Endometrial microvascular endothelial cells (primary cell): ENCODE data around the gene PIGC. TPM values are rescaled to one million over a fixed set of nuclear protein-coding genes. Genes with fewer than 3 reads are reported as not detected.

Experiments
- in situ Hi-C: cut with HindIII; loops from 2 replicates; pipeline ENCODE4 v1.10.0; 2017; ENCODE audit warnings: low sequenced_read_pairs, low pct_unique_long_range_greater_than_20kb; ENCODE audit errors: inconsistent ontology term
- total RNA-seq: library from RNA; depleted of rRNA; stranded (reverse); fragments of >200 nt; gene quantifications from one replicate; pipeline ENCODE4 v1.2.3, GENCODE V29; 2015; ENCODE audit errors: inconsistent ontology term

PIGC gene
- 28.4 TPM for total RNA-seq

GRCh38 chr1:172443666-172444453, at the start of gene PIGC:
Gene PIGC (minus strand): TSS chr1:172444069. CDS start chr1:172442622, 1,447 bp downstream.
- in situ Hi-C loops, result no loop called here

GRCh38 chr1:172492421-172492820, 48.6 kb upstream of the PIGC start:
- in situ Hi-C loops, result no loop called here

GRCh38 chr1:172489847-172490246, 46.0 kb upstream of the PIGC start:
- in situ Hi-C loops, result no loop called here

GRCh38 chr1:172488393-172488792, 44.5 kb upstream of the PIGC start:
- in situ Hi-C loops, result no loop called here

GRCh38 chr1:172487550-172487949, 43.7 kb upstream of the PIGC start:
- in situ Hi-C loops, result no loop called here

GRCh38 chr1:172486805-172487454, 43.1 kb upstream of the PIGC start:
- in situ Hi-C loops, result no loop called here

GRCh38 chr1:172485626-172486025, 41.8 kb upstream of the PIGC start:
- in situ Hi-C loops, result no loop called here

- in situ Hi-C loops, result no loop called here
These were observed 40.4 kb upstream of the PIGC start for GRCh38 chr1:172484252-172484651.

GRCh38 chr1:172483448-172483847, 39.6 kb upstream of the PIGC start:
- in situ Hi-C loops, result no loop called here

- in situ Hi-C loops, result no loop called here
These were observed 38.2 kb upstream of the PIGC start for GRCh38 chr1:172482044-172482443.

GRCh38 chr1:172480431-172480830, 36.6 kb upstream of the PIGC start:
- in situ Hi-C loops, result no loop called here

- in situ Hi-C loops, result no loop called here
These were observed 34.6 kb upstream of the PIGC start for GRCh38 chr1:172478485-172478884.

GRCh38 chr1:172477741-172478140, 33.9 kb upstream of the PIGC start:
- in situ Hi-C loops, result no loop called here

GRCh38 chr1:172477216-172477615, 33.3 kb upstream of the PIGC start:
- in situ Hi-C loops, result no loop called here

- in situ Hi-C loops, result no loop called here
These were observed 32.4 kb upstream of the PIGC start for GRCh38 chr1:172476218-172476811.

- in situ Hi-C loops, result no loop called here
These were observed 30.0 kb upstream of the PIGC start for GRCh38 chr1:172473842-172474241.

GRCh38 chr1:172473302-172473701, 29.4 kb upstream of the PIGC start:
- in situ Hi-C loops, result no loop called here

- in situ Hi-C loops, result no loop called here
These were observed 28.6 kb upstream of the PIGC start for GRCh38 chr1:172472495-172472894.

GRCh38 chr1:172471666-172472065, 27.8 kb upstream of the PIGC start:
- in situ Hi-C loops, result no loop called here

GRCh38 chr1:172470149-172470548, 26.3 kb upstream of the PIGC start:
- in situ Hi-C loops, result no loop called here
